K562 (cell line): Measurements from ENCODE around the gene R3HDM2. TPM values are rescaled to one million over a fixed set of nuclear protein-coding genes. Genes with fewer than 3 reads are reported as not detected.

Experiments used
- BRF2 ChIP-seq: IDR thresholded peaks from 3 replicates; pipeline ENCODE4 v1.6.1; 2011; ENCODE audit warnings: borderline replicate concordance, mild to moderate bottlenecking; ENCODE audit not compliant: insufficient read length, insufficient read depth
- CBX3 ChIP-seq, 2 experiments: IDR thresholded peaks; 1 replicate in 1 of 2; 2 replicates in 1 of 2; pipeline ENCODE4 v1.6.1; 2012; ENCODE audit warnings: inconsistent platforms in 2 of 2, low read length in 2 of 2, borderline replicate concordance in 1 of 2, control low read depth in 1 of 2
- DMBX1 ChIP-seq: fragments of 250-450 bp; sonication (Bioruptor Pico); IDR thresholded peaks from 2 replicates; pipeline ENCODE4 v1.8.0; 2022; ENCODE audit warnings: inconsistent platforms, mild to moderate bottlenecking, moderate library complexity, borderline replicate concordance
- E2F1 ChIP-seq: sonication (generic); formaldehyde crosslinking; IDR thresholded peaks from 2 replicates; pipeline ENCODE4 v1.8.1; 2023; ENCODE audit warnings: mild to moderate bottlenecking, missing genetic modification reagents, moderate library complexity
- FOXA1 ChIP-seq: fragments of 450-650 bp; IDR thresholded peaks from 2 replicates; pipeline ENCODE4 v1.6.1; 2016; ENCODE audit warnings: mild to moderate bottlenecking, borderline replicate concordance
- GABPB1 ChIP-seq: sonication (generic); formaldehyde crosslinking; IDR thresholded peaks from 2 replicates; pipeline ENCODE4 v1.8.0; 2022; ENCODE audit warnings: mild to moderate bottlenecking, missing genetic modification reagents
- HMGXB4 ChIP-seq: sonication (generic); formaldehyde crosslinking; IDR thresholded peaks from 2 replicates; pipeline ENCODE4 v1.8.1; 2023; ENCODE audit warnings: mild to moderate bottlenecking, missing genetic modification reagents
- JUND ChIP-seq, 2 experiments: IDR thresholded peaks; 2 replicates in 1 of 2; 3 replicates in 1 of 2; pipeline ENCODE4 v1.6.1; 2011; ENCODE audit warnings: borderline replicate concordance in 2 of 2, low read depth in 2 of 2, low read length in 2 of 2, improper control_type of control experiment in 1 of 2, missing biosample characterization in 1 of 2, missing genetic modification characterization in 1 of 2, missing genetic modification reagents in 1 of 2
- MBD1 ChIP-seq: fragments of 250-450 bp; sonication (Bioruptor Pico); IDR thresholded peaks from 2 replicates; pipeline ENCODE4 v1.8.0; 2022; ENCODE audit warnings: inconsistent platforms
- NFIC ChIP-seq: fragments of 450-650 bp; IDR thresholded peaks from 2 replicates; pipeline ENCODE4 v1.6.1; 2017; ENCODE audit warnings: mild to moderate bottlenecking, inconsistent platforms
- NFRKB ChIP-seq: fragments of 450-650 bp; IDR thresholded peaks from 2 replicates; pipeline ENCODE4 v1.6.1; 2016; ENCODE audit warnings: low read depth
- POLR2B ChIP-seq: fragments of 450-650 bp; IDR thresholded peaks from 2 replicates; pipeline ENCODE4 v1.6.1; 2018; ENCODE audit warnings: low read depth; ENCODE audit not compliant: partially characterized antibody
- RBM25 ChIP-seq: fragments of 200-400 bp; formaldehyde crosslinking; IDR thresholded peaks from 2 replicates; pipeline ENCODE4 v1.6.1; 2018; ENCODE audit warnings: low read length, low read depth, moderate library complexity; ENCODE audit not compliant: severe bottlenecking
- TAF1 ChIP-seq: IDR thresholded peaks from 2 replicates; pipeline ENCODE4 v1.6.1; 2011; ENCODE audit warnings: mild to moderate bottlenecking, low read length, moderate library complexity; ENCODE audit not compliant: insufficient read depth, control insufficient read depth, severe bottlenecking; ENCODE audit errors: extremely low read depth
- TCF7 ChIP-seq: sonication (generic); IDR thresholded peaks from 2 replicates; pipeline ENCODE4 v1.6.1; 2016; ENCODE audit warnings: antibody characterized with exemption, borderline replicate concordance
- ZFPM2 ChIP-seq: fragments of 250-450 bp; sonication (Bioruptor Pico); IDR thresholded peaks from 2 replicates; pipeline ENCODE4 v1.5.1; 2022; ENCODE audit warnings: mild to moderate bottlenecking
- ZNF165 ChIP-seq: fragments of 250-450 bp; sonication (Bioruptor Pico); IDR thresholded peaks from 2 replicates; pipeline ENCODE4 v1.4.0; 2020; ENCODE audit warnings: borderline replicate concordance
- ZNF212 ChIP-seq: fragments of 450-650 bp; formaldehyde crosslinking; IDR thresholded peaks from 2 replicates; pipeline ENCODE4 v1.4.0; 2020; ENCODE audit warnings: mild to moderate bottlenecking
- ZNF707 ChIP-seq: fragments of 250-450 bp; sonication (Bioruptor Pico); conservative IDR thresholded peaks from 2 replicates; pipeline ENCODE4 v1.8.0; 2022; ENCODE audit warnings: inconsistent platforms, mild to moderate bottlenecking, moderate library complexity
- ZSCAN29 ChIP-seq: fragments of 450-650 bp; IDR thresholded peaks from 2 replicates; pipeline ENCODE4 v1.6.1; 2017
- polyA plus RNA-seq, 8 experiments: library from polyadenylated mRNA; depleted of rRNA in 4 of 8; stranded (reverse) in 5 of 8; unstranded in 3 of 8; fragments of >200 nt; fragmentation: Nextera tagmentation in 2 of 8; fragmentation: Illumina TruSeq in 1 of 8; extraction: Ambion mirVana in 2 of 8; extraction: Trizol in 1 of 8; gene quantifications; 2 replicates each; pipeline versions ENCODE4 v1.2.1 to v1.2.3, GENCODE V29; 2011 to 2014; ENCODE audit warnings: inconsistent platforms in 1 of 8, missing spikeins in 1 of 8
- total RNA-seq, 7 experiments: library from RNA; depleted of rRNA in 6 of 7; stranded (reverse); fragments of >200 nt in 6 of 7; fragmentation: Illumina TruSeq in 2 of 7; extraction: Trizol in 2 of 7; gene quantifications; 2 replicates each; pipeline versions ENCODE4 v1.2.1 to v1.2.3, GENCODE V29; 2011 to 2021; ENCODE audit warnings: low replicate concordance in 1 of 7

Gene R3HDM2
- total and polyA plus RNA-seq, 9 of the 15 experiments (the other 6 are each of a cell fraction or from before 2014, with no cell fraction given) = 3.3 to 18.8 (median 9.0) TPM

- no peak for TF ChIP-seq BRF2
- no peak for TF ChIP-seq ZFPM2 (CRISPR knock-in tag)
- no peak for TF ChIP-seq RBM25
- no peak for TF ChIP-seq NFRKB
- no peak for TF ChIP-seq ZNF707
- no peak for TF ChIP-seq FOXA1
- TF ChIP-seq DMBX1 (CRISPR knock-in tag) = 0 out of 2 replicates have a peak, but pooled peaks have one; percentile 31
- TF ChIP-seq ZSCAN29 = peak; percentile 73; the same call in 1 of the 2 replicates
- no peak for TF ChIP-seq TCF7
- TF ChIP-seq ZNF212 (CRISPR knock-in tag) = no peak
- 0 out of 2 replicates have a peak, but pooled peaks have one; percentile 15 for TF ChIP-seq ZNF165 (CRISPR knock-in tag)
- peak; percentile 67 for TF ChIP-seq JUND (IDR thresholded peaks at IDR 0.05; ENCODE audit: borderline replicate concordance, low read depth, low read length)
- peak; percentile 33; the same call in 1 of the 3 replicates for TF ChIP-seq JUND (tag; IDR thresholded peaks at IDR 0.05; ENCODE audit: borderline replicate concordance, low read depth, low read length)
- TF ChIP-seq E2F1 (CRISPR knock-in tag) = 0 out of 2 replicates have a peak, but pooled peaks have one; percentile 39
- TF ChIP-seq HMGXB4 (CRISPR knock-in tag) = peak; percentile 45; the same call in 1 of the 2 replicates
- TF ChIP-seq GABPB1 = peak; percentile 26; the same call in 1 of the 2 replicates
- peak; percentile 76 for TF ChIP-seq POLR2B
- peak; percentile 33; the same call in 1 of the 2 replicates for TF ChIP-seq NFIC
- TF ChIP-seq TAF1 = peak; percentile 33
- TF ChIP-seq MBD1 (CRISPR knock-in tag) = no peak
- TF ChIP-seq CBX3 (IDR thresholded peaks at IDR 0.05; ENCODE audit: borderline replicate concordance in 1 of 2, low read length in 2 of 2) = no peak; a peak in 1 of 3 replicates
Observed at GRCh38 chr12:57459055-57459749, 28.4 kb upstream of the R3HDM2 start (continued).
